WTC11 (cell line): Measurements from ENCODE around the gene CACNA1C. TPM values are rescaled to one million over a fixed set of nuclear protein-coding genes. Genes with fewer than 3 reads are reported as not detected.

Source experiments
- ATAC-seq: fragments of 200-7000 bp; cut with Tn5 transposase; 2 replicates; pipeline ENCODE4 v1.10.0; 2021; ENCODE audit warnings: mild to moderate bottlenecking, moderate library complexity
- CTCF ChIA-PET: fragments of 300-600 bp; sonication (Branson Sonifier 250); formaldehyde crosslinking; loops from one replicate; lab custom pipeline; 2021; ENCODE audit warnings: antibody characterized with exemption; lab: Charles Lee
- POLR2A ChIA-PET: fragments of 350-600 bp; sonication (Branson Sonifier 250); formaldehyde crosslinking; loops from one replicate; lab custom pipeline; 2021; ENCODE audit warnings: antibody characterized with exemption; lab: Charles Lee
- DNase-seq: peaks from one replicate; pipeline ENCODE4 v3.0.0; 2021; ENCODE audit warnings: low spot score
- H3K27ac Mint-ChIP-seq: 2 replicates; pipeline ENCODE4 v1.8.0; 2021; ENCODE audit warnings: mixed read lengths
- H3K27me3 Mint-ChIP-seq: 2 replicates; pipeline ENCODE4 v1.8.0; 2021; ENCODE audit warnings: low read depth, mild to moderate bottlenecking, moderate library complexity, mixed read lengths
- H3K36me3 Mint-ChIP-seq: 2 replicates; pipeline ENCODE4 v1.8.0; 2021; ENCODE audit warnings: mixed read lengths
- H3K4me1 Mint-ChIP-seq: 2 replicates; pipeline ENCODE4 v1.8.0; 2022; ENCODE audit warnings: mixed read lengths
- H3K4me3 Mint-ChIP-seq: 2 replicates; pipeline ENCODE4 v1.8.0; 2021; ENCODE audit warnings: mild to moderate bottlenecking, moderate library complexity, mixed read lengths
- H3K9me3 Mint-ChIP-seq: 2 replicates; pipeline ENCODE4 v1.8.0; 2021; ENCODE audit warnings: mixed read lengths
- EMX1 ChIP-seq: fragments of 250-450 bp; sonication (Bioruptor Pico); IDR thresholded peaks from 2 replicates; pipeline ENCODE4 v1.8.0; 2021; ENCODE audit warnings: mild to moderate bottlenecking
- FOXK1 ChIP-seq: sonication (generic); formaldehyde crosslinking; IDR thresholded peaks from 2 replicates; pipeline ENCODE4 v1.8.0; 2022; ENCODE audit warnings: mild to moderate bottlenecking, moderate library complexity, missing genetic modification reagents
- FOXP1 ChIP-seq: sonication (generic); formaldehyde crosslinking; IDR thresholded peaks from 2 replicates; pipeline ENCODE4 v1.8.0; 2022; ENCODE audit warnings: missing genetic modification reagents, mild to moderate bottlenecking, moderate library complexity, borderline replicate concordance
- GABPB1 ChIP-seq: sonication (generic); formaldehyde crosslinking; IDR thresholded peaks from 2 replicates; pipeline ENCODE4 v1.8.1; 2023; ENCODE audit warnings: mild to moderate bottlenecking, missing genetic modification reagents
- NR1H2 ChIP-seq: sonication (generic); formaldehyde crosslinking; IDR thresholded peaks from 2 replicates; pipeline ENCODE4 v1.9.0; 2021; ENCODE audit warnings: mild to moderate bottlenecking, moderate library complexity, missing genetic modification reagents
- NR3C1 ChIP-seq: sonication (generic); formaldehyde crosslinking; conservative IDR thresholded peaks from 2 replicates; pipeline ENCODE4 v1.8.1; 2023; ENCODE audit warnings: low read depth, mild to moderate bottlenecking, missing genetic modification reagents
- SMAD3 ChIP-seq: sonication (generic); formaldehyde crosslinking; IDR thresholded peaks from 2 replicates; pipeline ENCODE4 v1.8.0; 2022; ENCODE audit warnings: missing genetic modification reagents, mild to moderate bottlenecking, borderline replicate concordance
- SMAD4 ChIP-seq: sonication (generic); formaldehyde crosslinking; IDR thresholded peaks from 2 replicates; pipeline ENCODE4 v1.8.0; 2022; ENCODE audit warnings: mild to moderate bottlenecking, missing genetic modification reagents
- SOX15 ChIP-seq: fragments of 250-450 bp; sonication (Bioruptor Pico); IDR thresholded peaks from 2 replicates; pipeline ENCODE4 v1.9.0; 2021; ENCODE audit warnings: mild to moderate bottlenecking
- TEAD4 ChIP-seq: sonication (generic); formaldehyde crosslinking; IDR thresholded peaks from 2 replicates; pipeline ENCODE4 v1.8.0; 2022; ENCODE audit warnings: mild to moderate bottlenecking, missing genetic modification reagents
- ZNF121 ChIP-seq: sonication (generic); formaldehyde crosslinking; IDR thresholded peaks from 2 replicates; pipeline ENCODE4 v1.8.0; 2023; ENCODE audit warnings: missing genetic modification reagents
- ZNF219 ChIP-seq: sonication (generic); formaldehyde crosslinking; IDR thresholded peaks from 2 replicates; pipeline ENCODE4 v1.8.0; 2023; ENCODE audit warnings: missing genetic modification reagents, mild to moderate bottlenecking, borderline replicate concordance
- ZNF423 ChIP-seq: fragments of 250-450 bp; sonication (Bioruptor Pico); IDR thresholded peaks from 2 replicates; pipeline ENCODE4 v2.1.2; 2022; ENCODE audit warnings: mild to moderate bottlenecking, moderate library complexity
- total RNA-seq: library from RNA; stranded (reverse); gene quantifications from 3 replicates; pipeline ENCODE4 v1.2.3, GENCODE V29; 2021
- TF ChIP-seq, protein P1 (sequence below): sonication (generic); formaldehyde crosslinking; IDR thresholded peaks from 2 replicates; pipeline ENCODE4 v1.8.1; 2022; ENCODE audit warnings: mild to moderate bottlenecking, moderate library complexity, missing genetic modification reagents
- TF ChIP-seq, protein P2 (sequence below): fragments of 250-450 bp; sonication (Bioruptor Pico); conservative IDR thresholded peaks from 2 replicates; pipeline ENCODE4 v1.9.0; 2021; ENCODE audit warnings: mild to moderate bottlenecking
- TF ChIP-seq, protein P3 (sequence below): sonication (generic); formaldehyde crosslinking; IDR thresholded peaks from 2 replicates; pipeline ENCODE4 v1.8.0; 2023; ENCODE audit warnings: mild to moderate bottlenecking, missing genetic modification reagents
- TF ChIP-seq, protein P4 (sequence below): sonication (generic); formaldehyde crosslinking; IDR thresholded peaks from 2 replicates; pipeline ENCODE4 v1.8.1; 2023; ENCODE audit warnings: mild to moderate bottlenecking, missing genetic modification reagents, moderate library complexity
- TF ChIP-seq, protein P5 (sequence below): sonication (generic); formaldehyde crosslinking; IDR thresholded peaks from 2 replicates; pipeline ENCODE4 v1.8.0; 2022; ENCODE audit warnings: missing genetic modification reagents
- TF ChIP-seq, protein P6 (sequence below): sonication (generic); formaldehyde crosslinking; IDR thresholded peaks from 2 replicates; pipeline ENCODE4 v1.8.1; 2023; ENCODE audit warnings: mild to moderate bottlenecking, moderate library complexity, missing genetic modification reagents

The CACNA1C gene
- total RNA-seq, 1 experiment from 2014 or later, result 1.7 TPM

DNA sequence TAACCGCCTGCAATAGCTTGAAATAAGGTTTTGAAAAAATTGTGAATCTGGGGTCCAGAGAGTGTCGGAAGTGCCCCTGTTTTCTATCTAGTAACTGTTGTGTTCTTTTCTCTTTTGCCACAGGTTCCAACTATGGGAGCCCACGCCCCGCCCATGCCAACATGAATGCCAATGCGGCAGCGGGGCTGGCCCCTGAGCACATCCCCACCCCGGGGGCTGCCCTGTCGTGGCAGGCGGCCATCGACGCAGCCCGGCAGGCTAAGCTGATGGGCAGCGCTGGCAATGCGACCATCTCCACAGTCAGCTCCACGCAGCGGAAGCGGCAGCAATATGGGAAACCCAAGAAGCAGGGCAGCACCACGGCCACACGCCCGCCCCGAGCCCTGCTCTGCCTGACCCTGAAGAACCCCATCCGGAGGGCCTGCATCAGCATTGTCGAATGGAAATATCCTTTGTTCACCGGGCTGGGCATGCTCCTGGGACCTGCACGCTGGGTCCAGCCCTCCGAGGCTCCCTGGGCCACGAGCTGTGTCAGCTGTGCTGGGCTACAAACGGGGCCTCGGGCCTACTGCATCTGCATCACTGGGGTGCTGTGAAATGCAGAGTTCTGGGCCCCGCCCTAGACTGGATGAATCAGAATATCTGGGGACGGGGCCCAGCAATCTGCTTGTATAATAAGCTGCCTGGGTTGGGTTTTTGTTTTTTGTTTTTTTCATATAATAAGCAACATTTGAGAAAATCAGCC lies 62.5 kb downstream of the CACNA1C start:
- Mint-ChIP-seq H3K4me3 (no peak overlapping the region), H3K27me3 (no peaks in the 10 kb centered on the region), H3K4me1 (no peaks in the 10 kb centered on the region), H3K36me3 (no peaks in the 10 kb centered on the region), H3K9me3 (no peaks in the 10 kb centered on the region), H3K27ac (no peak overlapping the region)
- no peak for TF ChIP-seq SMAD4
- TF ChIP-seq TEAD4 (CRISPR knock-in tag), result no peak
- TF ChIP-seq SOX15, result no peak
- TF ChIP-seq FOXK1 (CRISPR knock-in tag), result no peak
- TF ChIP-seq, protein P1, sequence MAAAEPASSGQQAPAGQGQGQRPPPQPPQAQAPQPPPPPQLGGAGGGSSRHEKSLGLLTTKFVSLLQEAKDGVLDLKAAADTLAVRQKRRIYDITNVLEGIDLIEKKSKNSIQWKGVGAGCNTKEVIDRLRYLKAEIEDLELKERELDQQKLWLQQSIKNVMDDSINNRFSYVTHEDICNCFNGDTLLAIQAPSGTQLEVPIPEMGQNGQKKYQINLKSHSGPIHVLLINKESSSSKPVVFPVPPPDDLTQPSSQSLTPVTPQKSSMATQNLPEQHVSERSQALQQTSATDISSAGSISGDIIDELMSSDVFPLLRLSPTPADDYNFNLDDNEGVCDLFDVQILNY (CRISPR knock-in tag), result no peak
- no peak for TF ChIP-seq ZNF121
- TF ChIP-seq, protein P2, sequence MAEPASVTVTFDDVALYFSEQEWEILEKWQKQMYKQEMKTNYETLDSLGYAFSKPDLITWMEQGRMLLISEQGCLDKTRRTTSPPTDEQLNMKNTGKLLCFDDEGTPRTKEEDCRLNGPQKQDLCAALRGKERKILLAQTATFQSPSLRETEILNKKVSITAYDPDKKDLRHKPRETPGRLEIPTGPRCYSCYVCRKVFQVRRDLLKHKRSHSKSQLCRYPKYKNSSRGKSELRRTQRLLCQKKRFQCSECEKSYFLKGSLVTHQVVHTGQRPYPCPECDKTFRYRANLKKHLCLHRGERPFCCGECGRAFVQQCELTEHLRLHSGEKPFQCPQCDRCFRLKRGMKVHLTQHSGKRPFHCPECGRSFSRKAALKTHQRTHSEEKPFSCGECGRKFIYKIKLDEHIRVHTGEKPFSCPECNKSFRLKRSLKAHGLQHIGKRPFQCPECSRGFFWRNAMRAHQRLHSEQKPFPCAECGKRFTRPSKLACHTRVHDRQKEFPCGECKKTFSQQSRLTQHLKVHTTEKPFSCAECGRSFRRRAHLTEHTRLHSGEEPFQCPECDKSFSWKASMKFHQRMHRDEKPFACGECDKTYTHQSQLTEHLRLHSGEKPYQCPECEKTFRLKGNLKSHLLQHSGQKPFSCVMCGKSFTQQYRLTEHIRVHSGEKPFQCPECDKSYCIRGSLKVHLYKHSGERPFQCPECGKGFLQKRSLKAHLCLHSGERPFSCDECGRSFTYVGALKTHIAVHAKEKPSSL (CRISPR knock-in tag), result no peak
- TF ChIP-seq, protein P3, sequence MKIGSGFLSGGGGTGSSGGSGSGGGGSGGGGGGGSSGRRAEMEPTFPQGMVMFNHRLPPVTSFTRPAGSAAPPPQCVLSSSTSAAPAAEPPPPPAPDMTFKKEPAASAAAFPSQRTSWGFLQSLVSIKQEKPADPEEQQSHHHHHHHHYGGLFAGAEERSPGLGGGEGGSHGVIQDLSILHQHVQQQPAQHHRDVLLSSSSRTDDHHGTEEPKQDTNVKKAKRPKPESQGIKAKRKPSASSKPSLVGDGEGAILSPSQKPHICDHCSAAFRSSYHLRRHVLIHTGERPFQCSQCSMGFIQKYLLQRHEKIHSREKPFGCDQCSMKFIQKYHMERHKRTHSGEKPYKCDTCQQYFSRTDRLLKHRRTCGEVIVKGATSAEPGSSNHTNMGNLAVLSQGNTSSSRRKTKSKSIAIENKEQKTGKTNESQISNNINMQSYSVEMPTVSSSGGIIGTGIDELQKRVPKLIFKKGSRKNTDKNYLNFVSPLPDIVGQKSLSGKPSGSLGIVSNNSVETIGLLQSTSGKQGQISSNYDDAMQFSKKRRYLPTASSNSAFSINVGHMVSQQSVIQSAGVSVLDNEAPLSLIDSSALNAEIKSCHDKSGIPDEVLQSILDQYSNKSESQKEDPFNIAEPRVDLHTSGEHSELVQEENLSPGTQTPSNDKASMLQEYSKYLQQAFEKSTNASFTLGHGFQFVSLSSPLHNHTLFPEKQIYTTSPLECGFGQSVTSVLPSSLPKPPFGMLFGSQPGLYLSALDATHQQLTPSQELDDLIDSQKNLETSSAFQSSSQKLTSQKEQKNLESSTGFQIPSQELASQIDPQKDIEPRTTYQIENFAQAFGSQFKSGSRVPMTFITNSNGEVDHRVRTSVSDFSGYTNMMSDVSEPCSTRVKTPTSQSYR (CRISPR knock-in tag), result no peak
- TF ChIP-seq, protein P4, sequence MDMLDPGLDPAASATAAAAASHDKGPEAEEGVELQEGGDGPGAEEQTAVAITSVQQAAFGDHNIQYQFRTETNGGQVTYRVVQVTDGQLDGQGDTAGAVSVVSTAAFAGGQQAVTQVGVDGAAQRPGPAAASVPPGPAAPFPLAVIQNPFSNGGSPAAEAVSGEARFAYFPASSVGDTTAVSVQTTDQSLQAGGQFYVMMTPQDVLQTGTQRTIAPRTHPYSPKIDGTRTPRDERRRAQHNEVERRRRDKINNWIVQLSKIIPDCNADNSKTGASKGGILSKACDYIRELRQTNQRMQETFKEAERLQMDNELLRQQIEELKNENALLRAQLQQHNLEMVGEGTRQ (CRISPR knock-in tag), result no peak
- TF ChIP-seq, protein P5, sequence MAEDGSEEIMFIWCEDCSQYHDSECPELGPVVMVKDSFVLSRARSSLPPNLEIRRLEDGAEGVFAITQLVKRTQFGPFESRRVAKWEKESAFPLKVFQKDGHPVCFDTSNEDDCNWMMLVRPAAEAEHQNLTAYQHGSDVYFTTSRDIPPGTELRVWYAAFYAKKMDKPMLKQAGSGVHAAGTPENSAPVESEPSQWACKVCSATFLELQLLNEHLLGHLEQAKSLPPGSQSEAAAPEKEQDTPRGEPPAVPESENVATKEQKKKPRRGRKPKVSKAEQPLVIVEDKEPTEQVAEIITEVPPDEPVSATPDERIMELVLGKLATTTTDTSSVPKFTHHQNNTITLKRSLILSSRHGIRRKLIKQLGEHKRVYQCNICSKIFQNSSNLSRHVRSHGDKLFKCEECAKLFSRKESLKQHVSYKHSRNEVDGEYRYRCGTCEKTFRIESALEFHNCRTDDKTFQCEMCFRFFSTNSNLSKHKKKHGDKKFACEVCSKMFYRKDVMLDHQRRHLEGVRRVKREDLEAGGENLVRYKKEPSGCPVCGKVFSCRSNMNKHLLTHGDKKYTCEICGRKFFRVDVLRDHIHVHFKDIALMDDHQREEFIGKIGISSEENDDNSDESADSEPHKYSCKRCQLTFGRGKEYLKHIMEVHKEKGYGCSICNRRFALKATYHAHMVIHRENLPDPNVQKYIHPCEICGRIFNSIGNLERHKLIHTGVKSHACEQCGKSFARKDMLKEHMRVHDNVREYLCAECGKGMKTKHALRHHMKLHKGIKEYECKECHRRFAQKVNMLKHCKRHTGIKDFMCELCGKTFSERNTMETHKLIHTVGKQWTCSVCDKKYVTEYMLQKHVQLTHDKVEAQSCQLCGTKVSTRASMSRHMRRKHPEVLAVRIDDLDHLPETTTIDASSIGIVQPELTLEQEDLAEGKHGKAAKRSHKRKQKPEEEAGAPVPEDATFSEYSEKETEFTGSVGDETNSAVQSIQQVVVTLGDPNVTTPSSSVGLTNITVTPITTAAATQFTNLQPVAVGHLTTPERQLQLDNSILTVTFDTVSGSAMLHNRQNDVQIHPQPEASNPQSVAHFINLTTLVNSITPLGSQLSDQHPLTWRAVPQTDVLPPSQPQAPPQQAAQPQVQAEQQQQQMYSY (CRISPR knock-in tag), result no peak
- TF ChIP-seq, protein P6, sequence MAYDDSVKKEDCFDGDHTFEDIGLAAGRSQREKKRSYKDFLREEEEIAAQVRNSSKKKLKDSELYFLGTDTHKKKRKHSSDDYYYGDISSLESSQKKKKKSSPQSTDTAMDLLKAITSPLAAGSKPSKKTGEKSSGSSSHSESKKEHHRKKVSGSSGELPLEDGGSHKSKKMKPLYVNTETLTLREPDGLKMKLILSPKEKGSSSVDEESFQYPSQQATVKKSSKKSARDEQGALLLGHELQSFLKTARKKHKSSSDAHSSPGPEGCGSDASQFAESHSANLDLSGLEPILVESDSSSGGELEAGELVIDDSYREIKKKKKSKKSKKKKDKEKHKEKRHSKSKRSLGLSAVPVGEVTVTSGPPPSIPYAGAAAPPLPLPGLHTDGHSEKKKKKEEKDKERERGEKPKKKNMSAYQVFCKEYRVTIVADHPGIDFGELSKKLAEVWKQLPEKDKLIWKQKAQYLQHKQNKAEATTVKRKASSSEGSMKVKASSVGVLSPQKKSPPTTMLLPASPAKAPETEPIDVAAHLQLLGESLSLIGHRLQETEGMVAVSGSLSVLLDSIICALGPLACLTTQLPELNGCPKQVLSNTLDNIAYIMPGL, result no peak
- TF ChIP-seq ZNF423 (CRISPR knock-in tag), result no peak
- TF ChIP-seq NR3C1 (CRISPR knock-in tag), result no peak
- TF ChIP-seq NR1H2, result no peak
- TF ChIP-seq GABPB1 (CRISPR knock-in tag), result no peak
- no peak for TF ChIP-seq ZNF219 (CRISPR knock-in tag)
- TF ChIP-seq SMAD3 (CRISPR knock-in tag), result no peak
- TF ChIP-seq EMX1, result no peak
- no peak for TF ChIP-seq FOXP1 (CRISPR knock-in tag)
- POLR2A ChIA-PET, result no interaction called here
- CTCF ChIA-PET, result interaction anchor here (2.0 kb wide), 1 partner anchor 58 kb away, joined by 9 read pairs; no protein-coding TSS in a partner anchor
- no peak for ATAC-seq
- no peak for DNase-seq
